ENCODE results near the gene CYB5R3. TPM values are rescaled to one million over a fixed set of nuclear protein-coding genes. Genes with fewer than 3 reads are reported as not detected.

Gene CYB5R3
- total and polyA plus RNA-seq, 2 donors (not counting 1 experiment from before 2014, with no cell fraction given): 82.1 to 298 TPM

- Histone ChIP-seq H3K36me3 (ENCODE audit: control insufficient read depth, insufficient read depth, low read length) (no peaks in the 10 kb centered on the region), H3K4me3 (replicated peaks in 1 of 4; ENCODE audit: control extremely low read depth in 1 of 4, insufficient read depth in 1 of 4, low read depth in 3 of 4, low read length in 4 of 4) (peak overlapping the region in 1 of 4 experiments; percentile 42), H4K20me1 (ENCODE audit: control insufficient read depth, extremely low read depth, insufficient read depth, low read length) (no peaks in the 10 kb centered on the region), H3K4me1 (ENCODE audit: control insufficient read depth, extremely low read depth, insufficient read depth, low read length) (peaks cover 32% of the 10 kb centered on the region), H3K9ac (ENCODE audit: insufficient read depth, low read length) (peak overlapping the region; percentile 42), H2AFZ (ENCODE audit: low read length) (no peak overlapping the region), H3K79me2 (ENCODE audit: control insufficient read depth, insufficient read depth, low read length) (peaks cover 80% of the 10 kb centered on the region), H3K27me3 (ENCODE audit: control insufficient read depth, insufficient read depth, low read length) (no peaks in the 10 kb centered on the region), H3K9me3 (ENCODE audit: control insufficient read depth, insufficient read depth, low read depth, low read length) (no peaks in the 10 kb centered on the region), H3K27ac (ENCODE audit: insufficient read depth, low read length) (peak overlapping the region; percentile 46), H3K4me2 (ENCODE audit: extremely low read depth, insufficient read depth, low read length) (peak overlapping the region; percentile 60)
- no peak for DNase-seq (ENCODE audit: low read depth in 2 of 2)
- TF ChIP-seq EZH2 (IDR thresholded peaks at IDR 0.05; ENCODE audit: low read length, missing control alignments): no peak
- no peak for TF ChIP-seq CTCF (conservative IDR thresholded peaks at IDR 0.05 in 1 of 2, IDR thresholded peaks at IDR 0.05 in 1 of 2; ENCODE audit: low read depth in 1 of 2, low read length in 2 of 2)
Measured at GRCh38 chr22:42645341-42645937, 3.8 kb downstream of the CYB5R3 start.

GRCh38 chr22:42644422-42645340 lies 4.5 kb downstream of the CYB5R3 start:
- TF ChIP-seq CTCF (conservative IDR thresholded peaks at IDR 0.05 in 1 of 2, IDR thresholded peaks at IDR 0.05 in 1 of 2; ENCODE audit: low read depth in 1 of 2, low read length in 2 of 2): no peak
- no peak for TF ChIP-seq EZH2 (IDR thresholded peaks at IDR 0.05; ENCODE audit: low read length, missing control alignments)
- Histone ChIP-seq H3K9ac (ENCODE audit: insufficient read depth, low read length) (no peak overlapping the region), H3K4me3 (replicated peaks in 1 of 4; ENCODE audit: control extremely low read depth in 1 of 4, insufficient read depth in 1 of 4, low read depth in 3 of 4, low read length in 4 of 4) (peak overlapping the region in 1 of 4 experiments; percentile 42), H3K9me3 (ENCODE audit: control insufficient read depth, insufficient read depth, low read depth, low read length) (no peaks in the 10 kb centered on the region), H2AFZ (ENCODE audit: low read length) (no peak overlapping the region), H3K27me3 (ENCODE audit: control insufficient read depth, insufficient read depth, low read length) (no peaks in the 10 kb centered on the region), H4K20me1 (ENCODE audit: control insufficient read depth, extremely low read depth, insufficient read depth, low read length) (no peaks in the 10 kb centered on the region), H3K4me1 (ENCODE audit: control insufficient read depth, extremely low read depth, insufficient read depth, low read length) (peaks cover 32% of the 10 kb centered on the region), H3K4me2 (ENCODE audit: extremely low read depth, insufficient read depth, low read length) (peak overlapping the region; percentile 60), H3K36me3 (ENCODE audit: control insufficient read depth, insufficient read depth, low read length) (no peaks in the 10 kb centered on the region), H3K79me2 (ENCODE audit: control insufficient read depth, insufficient read depth, low read length) (peaks cover 84% of the 10 kb centered on the region), H3K27ac (ENCODE audit: insufficient read depth, low read length) (peak overlapping the region; percentile 46)
- peak; percentile 36 to 42 for DNase-seq (ENCODE audit: low read depth in 2 of 2)

- peak overlapping the region; percentile 5 for H3K9ac ChIP-seq (ENCODE audit: insufficient read depth, low read length)
- H3K9me3 ChIP-seq (ENCODE audit: control insufficient read depth, insufficient read depth, low read depth, low read length): no peaks in the 10 kb centered on the region
- no peaks in the 10 kb centered on the region for H3K27me3 ChIP-seq (ENCODE audit: control insufficient read depth, insufficient read depth, low read length)
- no peaks in the 10 kb centered on the region for H4K20me1 ChIP-seq (ENCODE audit: control insufficient read depth, extremely low read depth, insufficient read depth, low read length)
- no peaks in the 10 kb centered on the region for H3K36me3 ChIP-seq (ENCODE audit: control insufficient read depth, insufficient read depth, low read length)
- peak overlapping the region; percentile 46 for H3K27ac ChIP-seq (ENCODE audit: insufficient read depth, low read length)
- H3K4me1 ChIP-seq (ENCODE audit: control insufficient read depth, extremely low read depth, insufficient read depth, low read length): peaks cover 32% of the 10 kb centered on the region
- TF ChIP-seq CTCF (conservative IDR thresholded peaks at IDR 0.05 in 1 of 2, IDR thresholded peaks at IDR 0.05 in 1 of 2; ENCODE audit: low read depth in 1 of 2, low read length in 2 of 2): no peak
- TF ChIP-seq EZH2 (IDR thresholded peaks at IDR 0.05; ENCODE audit: low read length, missing control alignments): no peak
- peaks cover 87% of the 10 kb centered on the region for H3K79me2 ChIP-seq (ENCODE audit: control insufficient read depth, insufficient read depth, low read length)
- no peak overlapping the region for H2AFZ ChIP-seq (ENCODE audit: low read length)
- H3K4me3 ChIP-seq (replicated peaks in 1 of 4; ENCODE audit: control extremely low read depth in 1 of 4, insufficient read depth in 1 of 4, low read depth in 3 of 4, low read length in 4 of 4): no peak overlapping the region
- peak overlapping the region; percentile 21 for H3K4me2 ChIP-seq (ENCODE audit: extremely low read depth, insufficient read depth, low read length)
- no peak for DNase-seq (ENCODE audit: low read depth in 2 of 2)
Measured at GRCh38 chr22:42643634-42644421, 5.4 kb downstream of the CYB5R3 start.
